ENCODE results near the gene DCT. TPM values are rescaled to one million over a fixed set of nuclear protein-coding genes. Genes with fewer than 3 reads are reported as not detected.

The DCT gene
- total and polyA plus RNA-seq, 4 donors, result 0.02 to 1.1 (median 0.18) TPM

GRCh38 chr13:94414708-94415107 is 64.8 kb downstream of the DCT start:
- no peak for DNase-seq
- WGBS, 2 donors, result 35 to 62% methylated on average over 4 of the region's 4 CpGs
- peaks cover 0 to 18% (median 3%) of the 10 kb centered on the region in 5 donors for H3K4me1 ChIP-seq (ENCODE audit: control insufficient read depth in 5 of 5, insufficient read depth in 5 of 5, low read length in 5 of 5)
- peaks cover 0 to 2% (median 0%) of the 10 kb centered on the region in 4 donors for H3K9me3 ChIP-seq (ENCODE audit: control insufficient read depth in 4 of 4, insufficient read depth in 3 of 4, low read length in 3 of 4)
- no peak overlapping the region for H3K27ac ChIP-seq (ENCODE audit: low read depth in 1 of 2, low read length in 1 of 2)
- no peaks in the 10 kb centered on the region for H3K27me3 ChIP-seq (ENCODE audit: control insufficient read depth in 3 of 3, insufficient read depth in 3 of 3, low read length in 2 of 3)
- no peaks in the 10 kb centered on the region for H3K36me3 ChIP-seq (ENCODE audit: control insufficient read depth in 4 of 4, insufficient read depth in 4 of 4, low read length in 4 of 4)
- no peak for TF ChIP-seq CTCF (IDR thresholded peaks at IDR 0.05; ENCODE audit: control extremely low read depth, extremely low read depth)
- no peak overlapping the region for H3K9ac ChIP-seq (ENCODE audit: insufficient read depth in 1 of 2, low read length in 2 of 2)
- H3K4me3 ChIP-seq, result no peak overlapping the region
- no peak for ATAC-seq (ENCODE audit: insufficient read depth, low FRiP score)

GRCh38 chr13:94414141-94414540 is 65.3 kb downstream of the DCT start:
- H3K4me3 ChIP-seq, result no peak overlapping the region
- no peak overlapping the region for H3K27ac ChIP-seq (ENCODE audit: low read depth in 1 of 2, low read length in 1 of 2)
- no peaks in the 10 kb centered on the region for H3K36me3 ChIP-seq (ENCODE audit: control insufficient read depth in 4 of 4, insufficient read depth in 4 of 4, low read length in 4 of 4)
- no peak for ATAC-seq (ENCODE audit: insufficient read depth, low FRiP score)
- H3K9me3 ChIP-seq (ENCODE audit: control insufficient read depth in 4 of 4, insufficient read depth in 3 of 4, low read length in 3 of 4), result peaks cover 0 to 2% (median 0%) of the 10 kb centered on the region in 4 donors
- H3K27me3 ChIP-seq (ENCODE audit: control insufficient read depth in 3 of 3, insufficient read depth in 3 of 3, low read length in 2 of 3), result no peaks in the 10 kb centered on the region
- DNase-seq, result no peak
- H3K9ac ChIP-seq (ENCODE audit: insufficient read depth in 1 of 2, low read length in 2 of 2), result no peak overlapping the region
- WGBS, 2 donors, result 85 to 93% methylated on average over 1 of the region's 1 CpG
- H3K4me1 ChIP-seq (ENCODE audit: control insufficient read depth in 5 of 5, insufficient read depth in 5 of 5, low read length in 5 of 5), result peaks cover 0 to 18% (median 3%) of the 10 kb centered on the region in 5 donors
- no peak for TF ChIP-seq CTCF (IDR thresholded peaks at IDR 0.05; ENCODE audit: control extremely low read depth, extremely low read depth)

GRCh38 chr13:94413598-94413944 is 65.9 kb downstream of the DCT start:
- Histone ChIP-seq H3K4me3 (no peak overlapping the region), H3K27me3 (ENCODE audit: control insufficient read depth in 3 of 3, insufficient read depth in 3 of 3, low read length in 2 of 3) (no peaks in the 10 kb centered on the region)
- no peak for DNase-seq

More at GRCh38 chr13:94413598-94413944, 65.9 kb downstream of the DCT start:
- Histone ChIP-seq H3K9ac (ENCODE audit: insufficient read depth in 1 of 2, low read length in 2 of 2) (no peak overlapping the region), H3K36me3 (ENCODE audit: control insufficient read depth in 4 of 4, insufficient read depth in 4 of 4, low read length in 4 of 4) (no peaks in the 10 kb centered on the region), H3K4me1 (ENCODE audit: control insufficient read depth in 5 of 5, insufficient read depth in 5 of 5, low read length in 5 of 5) (peaks cover 0 to 18% (median 3%) of the 10 kb centered on the region in 5 donors), H3K9me3 (ENCODE audit: control insufficient read depth in 4 of 4, insufficient read depth in 3 of 4, low read length in 3 of 4) (peaks cover 0 to 2% (median 0%) of the 10 kb centered on the region in 4 donors), H3K27ac (ENCODE audit: low read depth in 1 of 2, low read length in 1 of 2) (no peak overlapping the region)
- no peak for ATAC-seq (ENCODE audit: insufficient read depth, low FRiP score)
- no peak for TF ChIP-seq CTCF (IDR thresholded peaks at IDR 0.05; ENCODE audit: control extremely low read depth, extremely low read depth)

Measured in lung (tissue), 12 donors.